Urothelium cell line (cell line): Measurements from ENCODE around the gene ARHGAP31.
"Not testable (repeated sequence)": the region's sequence is repeated elsewhere in the genome, so short reads cannot be mapped to it uniquely, and the experiment has no call there.

Experiments used
- DNase-seq: peaks from one replicate; pipeline ENCODE4 v3.0.0; 2011; ENCODE audit warnings: low spot score, mixed read lengths
- FAIRE-seq: peaks from 2 replicates; lab custom pipeline; 2011; peaks lifted over from hg19 to GRCh38; lab: Jason Lieb, UNC

Gene ARHGAP31

GRCh38 chr3:119318876-119319275, 24.7 kb downstream of the ARHGAP31 start:
- FAIRE-seq: no peak
- no peak for DNase-seq

- FAIRE-seq (no peak), DNase-seq (no peak)
Measured at GRCh38 chr3:119319311-119319710, 25.1 kb downstream of the ARHGAP31 start.

- DNase-seq: not testable (repeated sequence)
- FAIRE-seq: peak; percentile 13
Measured at GRCh38 chr3:119320785-119321184, 26.6 kb downstream of the ARHGAP31 start.

GRCh38 chr3:119322021-119322834, 28.0 kb downstream of the ARHGAP31 start:
- FAIRE-seq (peak; percentile 44), DNase-seq (no peak)

- peak; percentile 44 for FAIRE-seq
- peak; percentile 87 for DNase-seq
Measured at GRCh38 chr3:119322835-119323722, 28.9 kb downstream of the ARHGAP31 start.

GRCh38 chr3:119323723-119324085, 29.5 kb downstream of the ARHGAP31 start:
- FAIRE-seq (peak; percentile 75), DNase-seq (no peak)

GRCh38 chr3:119324899-119325298, 30.7 kb downstream of the ARHGAP31 start:
- peak; percentile 17 for FAIRE-seq

GRCh38 chr3:119326976-119327375, 32.8 kb downstream of the ARHGAP31 start:
- no peak for DNase-seq
- FAIRE-seq: no peak

More at GRCh38 chr3:119324899-119325298, 30.7 kb downstream of the ARHGAP31 start:
- no peak for DNase-seq

GRCh38 chr3:119329551-119329950, 35.4 kb downstream of the ARHGAP31 start:
- DNase-seq: no peak
- no peak for FAIRE-seq

GRCh38 chr3:119330181-119330580, 36.0 kb downstream of the ARHGAP31 start:
- DNase-seq (no peak), FAIRE-seq (no peak)

- FAIRE-seq (no peak), DNase-seq (no peak)
Measured at GRCh38 chr3:119330858-119331257, 36.7 kb downstream of the ARHGAP31 start.

- FAIRE-seq: no peak
- DNase-seq: no peak
Measured at GRCh38 chr3:119331661-119332060, 37.5 kb downstream of the ARHGAP31 start.

GRCh38 chr3:119333773-119334509, 39.8 kb downstream of the ARHGAP31 start:
- FAIRE-seq (no peak), DNase-seq (no peak)

- no peak for FAIRE-seq
- DNase-seq: no peak
Measured at GRCh38 chr3:119336823-119337222, 42.6 kb downstream of the ARHGAP31 start.

GRCh38 chr3:119337407-119337806, 43.2 kb downstream of the ARHGAP31 start:
- FAIRE-seq, DNase-seq: not testable (repeated sequence)

- DNase-seq: no peak
- FAIRE-seq: no peak
Measured at GRCh38 chr3:119338754-119339153, 44.6 kb downstream of the ARHGAP31 start.

GRCh38 chr3:119340014-119340413, 45.8 kb downstream of the ARHGAP31 start:
- no peak for FAIRE-seq

GRCh38 chr3:119340446-119340845, 46.3 kb downstream of the ARHGAP31 start:
- FAIRE-seq: no peak

More at GRCh38 chr3:119340014-119340413, 45.8 kb downstream of the ARHGAP31 start:
- DNase-seq: no peak

GRCh38 chr3:119342176-119342575, 48.0 kb downstream of the ARHGAP31 start:
- FAIRE-seq (no peak), DNase-seq (no peak)

More at GRCh38 chr3:119340446-119340845, 46.3 kb downstream of the ARHGAP31 start:
- DNase-seq: no peak

GRCh38 chr3:119343719-119344118, 49.5 kb downstream of the ARHGAP31 start:
- FAIRE-seq (no peak), DNase-seq (no peak)

GRCh38 chr3:119346076-119346496, 51.9 kb downstream of the ARHGAP31 start:
- FAIRE-seq (no peak), DNase-seq (no peak)
